ENCODE results near the gene SPRED1.

The SPRED1 gene

DNA sequence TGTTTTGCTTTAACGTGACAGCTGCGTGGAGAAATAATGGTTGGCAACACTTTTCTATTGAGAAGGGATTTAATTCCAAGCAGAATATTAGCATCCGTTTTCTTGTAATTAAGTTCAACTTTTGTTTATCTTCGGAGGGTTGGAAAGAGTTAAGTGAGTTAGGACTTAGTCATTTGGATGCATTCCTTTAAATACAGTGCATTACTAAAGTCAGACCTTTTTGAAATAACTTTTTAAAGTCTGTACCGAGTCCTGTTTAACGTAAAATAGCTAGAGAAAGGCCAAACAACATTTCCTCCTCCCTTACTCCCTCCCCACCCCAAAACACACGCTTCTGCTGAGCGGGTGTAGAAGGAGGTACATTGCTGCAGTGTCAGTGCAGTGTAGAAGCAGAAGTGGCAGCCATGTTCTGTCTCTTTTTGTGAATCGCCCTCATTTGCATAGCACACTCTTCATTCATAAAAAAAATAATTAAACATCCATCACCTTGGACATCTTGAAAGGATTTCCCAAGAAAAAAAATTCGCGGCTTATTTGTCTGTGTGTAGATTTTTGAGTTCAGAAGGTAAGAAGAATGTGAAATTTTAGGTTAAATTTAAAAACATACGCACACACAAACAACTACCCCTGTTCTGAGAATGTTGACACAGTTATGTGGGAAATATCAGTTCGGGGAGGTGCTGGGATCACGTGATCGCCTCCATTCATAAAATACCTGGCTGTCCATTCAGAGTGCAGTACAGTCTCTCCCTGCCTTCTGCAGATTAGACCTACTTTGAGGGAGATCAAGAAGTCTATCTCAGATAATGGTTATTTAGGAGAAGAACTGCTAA, 1.6 kb downstream of the SPRED1 start:
- peak overlapping the region; percentile 92 for H3K27ac ChIP-seq
- TF ChIP-seq ZFX (IDR thresholded peaks at IDR 0.05; ENCODE audit: borderline replicate concordance): no peak
- TF ChIP-seq, protein P1, sequence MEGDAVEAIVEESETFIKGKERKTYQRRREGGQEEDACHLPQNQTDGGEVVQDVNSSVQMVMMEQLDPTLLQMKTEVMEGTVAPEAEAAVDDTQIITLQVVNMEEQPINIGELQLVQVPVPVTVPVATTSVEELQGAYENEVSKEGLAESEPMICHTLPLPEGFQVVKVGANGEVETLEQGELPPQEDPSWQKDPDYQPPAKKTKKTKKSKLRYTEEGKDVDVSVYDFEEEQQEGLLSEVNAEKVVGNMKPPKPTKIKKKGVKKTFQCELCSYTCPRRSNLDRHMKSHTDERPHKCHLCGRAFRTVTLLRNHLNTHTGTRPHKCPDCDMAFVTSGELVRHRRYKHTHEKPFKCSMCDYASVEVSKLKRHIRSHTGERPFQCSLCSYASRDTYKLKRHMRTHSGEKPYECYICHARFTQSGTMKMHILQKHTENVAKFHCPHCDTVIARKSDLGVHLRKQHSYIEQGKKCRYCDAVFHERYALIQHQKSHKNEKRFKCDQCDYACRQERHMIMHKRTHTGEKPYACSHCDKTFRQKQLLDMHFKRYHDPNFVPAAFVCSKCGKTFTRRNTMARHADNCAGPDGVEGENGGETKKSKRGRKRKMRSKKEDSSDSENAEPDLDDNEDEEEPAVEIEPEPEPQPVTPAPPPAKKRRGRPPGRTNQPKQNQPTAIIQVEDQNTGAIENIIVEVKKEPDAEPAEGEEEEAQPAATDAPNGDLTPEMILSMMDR (IDR thresholded peaks at IDR 0.05): no peak

DNA sequence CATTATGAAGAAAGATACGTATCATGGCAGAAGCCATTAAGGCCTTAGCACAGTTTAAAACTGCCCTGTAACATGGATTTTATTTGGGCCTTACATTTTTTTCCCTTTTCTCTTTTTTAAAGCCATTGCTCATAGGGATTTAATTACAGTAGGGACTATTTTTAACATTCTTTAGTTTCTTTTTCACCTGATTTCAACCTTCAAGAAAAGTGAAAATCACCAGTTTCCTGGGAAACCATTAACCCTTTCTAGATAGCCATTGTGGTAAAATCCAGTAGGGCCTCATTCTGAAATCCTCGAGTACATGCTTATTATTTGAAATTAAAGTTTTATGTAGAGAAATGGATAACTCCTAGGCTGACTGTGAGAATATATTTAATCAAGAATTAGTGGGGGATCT, 3.1 kb downstream of the SPRED1 start:
- TF ChIP-seq, protein P1 (IDR thresholded peaks at IDR 0.05): no peak
- no peak for TF ChIP-seq ZFX (IDR thresholded peaks at IDR 0.05; ENCODE audit: borderline replicate concordance)

DNA sequence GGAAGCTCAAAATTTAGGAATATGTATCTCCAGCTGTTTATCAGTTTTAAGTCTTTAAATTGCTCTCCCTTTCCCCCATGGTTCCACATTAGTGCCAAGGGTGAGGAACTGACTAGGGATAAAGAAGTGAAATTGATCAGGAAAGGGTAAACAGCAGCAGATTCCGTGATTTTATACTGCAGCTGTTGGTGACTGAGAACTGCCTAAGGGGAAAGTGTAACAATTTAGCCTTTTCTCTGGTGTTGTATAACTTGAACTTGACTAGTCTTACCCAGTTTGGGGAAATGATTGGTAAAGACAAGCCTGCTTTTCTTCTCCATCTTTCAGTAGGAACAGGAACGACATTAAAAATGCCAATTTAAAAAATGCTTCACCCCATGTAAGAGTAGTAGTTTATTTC, 5.0 kb downstream of the SPRED1 start:
- TF ChIP-seq, protein P1 (IDR thresholded peaks at IDR 0.05): no peak
- no peak for TF ChIP-seq ZFX (IDR thresholded peaks at IDR 0.05; ENCODE audit: borderline replicate concordance)
- H3K27ac ChIP-seq: no peak overlapping the region

More for the DNA sequence above, 3.1 kb downstream of the SPRED1 start:
- H3K27ac ChIP-seq: no peak overlapping the region

DNA sequence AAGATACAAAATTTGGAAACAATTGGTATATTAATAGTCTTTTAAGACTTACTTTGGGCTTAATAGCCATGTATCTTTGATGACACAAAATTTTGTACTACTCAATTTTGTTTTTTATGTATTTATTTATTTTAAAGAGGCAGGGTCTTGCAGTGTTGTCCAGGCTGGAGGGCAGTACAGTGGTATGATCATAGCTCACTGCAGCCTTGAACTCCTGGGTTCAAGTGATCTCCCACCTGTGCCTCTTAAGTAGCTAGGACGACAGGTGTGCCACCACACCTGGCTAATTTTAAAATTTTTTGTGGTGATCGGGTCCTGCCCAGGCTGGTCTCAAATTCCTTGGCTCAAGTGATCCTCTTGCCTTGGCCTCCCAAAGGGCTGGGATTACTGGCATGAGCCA, 6.5 kb downstream of the SPRED1 start:
- no peak overlapping the region for H3K27ac ChIP-seq
- TF ChIP-seq ZFX (IDR thresholded peaks at IDR 0.05; ENCODE audit: borderline replicate concordance): no peak
- TF ChIP-seq, protein P1 (IDR thresholded peaks at IDR 0.05): no peak

DNA sequence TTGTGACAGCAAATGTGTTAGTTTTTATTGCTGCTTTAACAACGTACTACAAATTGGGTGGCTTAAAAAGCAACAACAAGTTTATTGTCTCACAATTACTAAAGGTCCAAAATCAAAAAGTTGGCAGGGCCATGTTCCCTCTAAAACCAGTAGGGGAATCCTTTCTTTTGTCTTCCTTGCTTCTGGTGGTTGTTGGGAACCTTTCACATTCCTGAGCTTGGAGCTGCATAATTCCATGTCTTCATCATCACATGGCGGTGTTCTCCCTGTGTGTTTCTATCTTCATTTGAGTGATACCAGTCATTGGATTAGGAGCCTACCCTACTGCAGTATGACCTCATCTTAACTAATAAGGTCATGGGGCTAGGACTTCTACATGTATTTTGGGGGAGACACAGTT, 7.4 kb downstream of the SPRED1 start:
- H3K27ac ChIP-seq: no peak overlapping the region
- no peak for TF ChIP-seq ZFX (IDR thresholded peaks at IDR 0.05; ENCODE audit: borderline replicate concordance)
- TF ChIP-seq, protein P1 (IDR thresholded peaks at IDR 0.05): no peak

DNA sequence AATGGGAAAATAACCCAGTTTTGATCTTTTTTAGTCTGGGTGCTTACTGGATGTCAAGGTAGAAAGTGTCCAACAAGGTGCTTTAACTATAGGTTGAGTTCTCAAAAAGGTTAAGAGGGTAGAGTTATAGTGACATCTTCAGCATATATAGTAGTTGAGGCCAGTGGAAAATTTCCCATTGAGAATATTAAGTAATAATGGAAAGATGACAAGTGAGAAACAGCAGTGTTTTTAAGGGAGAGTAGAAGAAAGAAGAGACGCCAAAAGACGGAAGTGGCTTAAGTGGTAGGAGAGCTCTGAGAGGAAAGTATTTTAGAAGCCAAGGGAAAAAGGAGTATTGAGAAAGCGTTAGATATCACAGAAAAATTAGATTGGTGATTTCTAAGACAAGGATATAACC, 10.6 kb downstream of the SPRED1 start:
- TF ChIP-seq, protein P1 (IDR thresholded peaks at IDR 0.05): no peak
- no peak for TF ChIP-seq ZFX (IDR thresholded peaks at IDR 0.05; ENCODE audit: borderline replicate concordance)
- H3K27ac ChIP-seq: no peak overlapping the region

DNA sequence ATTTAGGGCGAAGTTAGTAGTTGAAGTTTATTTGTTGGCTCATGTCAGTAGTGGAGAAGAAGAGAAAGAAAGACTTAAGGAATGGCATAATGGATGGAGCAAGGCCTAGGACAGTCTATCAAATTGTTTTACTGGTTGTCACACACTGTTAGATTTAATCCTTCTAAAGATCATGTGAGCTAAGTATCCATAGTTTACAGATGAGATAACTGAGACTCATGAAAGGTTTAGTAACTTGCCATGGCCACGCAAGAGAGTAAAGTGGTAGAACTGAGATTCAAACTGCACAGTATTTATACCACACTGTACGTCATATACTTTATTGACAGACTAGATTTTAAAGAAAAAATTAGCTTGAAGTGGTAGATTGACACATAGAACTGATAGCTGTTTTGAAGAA, 11.4 kb downstream of the SPRED1 start:
- H3K27ac ChIP-seq: no peak overlapping the region
- TF ChIP-seq, protein P1 (IDR thresholded peaks at IDR 0.05): no peak
- no peak for TF ChIP-seq ZFX (IDR thresholded peaks at IDR 0.05; ENCODE audit: borderline replicate concordance)

All from 22Rv1 (cell line).